Progenitor cell of endocrine pancreas (in vitro differentiated cells): ENCODE results near the gene PRR23C. TPM values are rescaled to one million over a fixed set of nuclear protein-coding genes. Genes with fewer than 3 reads are reported as not detected.

Experiments
- DNase-seq: peaks from one replicate; pipeline ENCODE4 v3.0.0; 2021; ENCODE audit warnings: low spot score; ENCODE audit not compliant: unreplicated experiment
- H3K27ac Mint-ChIP-seq: 2 replicates; pipeline ENCODE4 v1.8.0; 2021; ENCODE audit warnings: mild to moderate bottlenecking, moderate library complexity, mixed read lengths
- H3K27me3 Mint-ChIP-seq: 2 replicates; pipeline ENCODE4 v1.8.0; 2021; ENCODE audit warnings: mixed read lengths
- H3K36me3 Mint-ChIP-seq: 2 replicates; pipeline ENCODE4 v1.8.0; 2022; ENCODE audit warnings: mixed read lengths; ENCODE audit not compliant: insufficient read depth
- H3K4me1 Mint-ChIP-seq: 2 replicates; pipeline ENCODE4 v1.8.0; 2021; ENCODE audit warnings: low read depth, mixed read lengths
- H3K4me3 Mint-ChIP-seq: 2 replicates; pipeline ENCODE4 v1.8.0; 2021; ENCODE audit warnings: low read depth, mild to moderate bottlenecking, moderate library complexity, mixed read lengths
- H3K9me3 Mint-ChIP-seq: 2 replicates; pipeline ENCODE4 v1.8.0; 2021; ENCODE audit warnings: low read depth, mixed read lengths
- CTCF ChIP-seq: fragments of 200-600 bp; sonication (generic); IDR thresholded peaks from one replicate; pipeline ENCODE4 v1.5.0; 2021; ENCODE audit warnings: antibody characterized with exemption, mild to moderate bottlenecking; ENCODE audit not compliant: unreplicated experiment
- total RNA-seq: library from RNA; stranded (reverse); gene quantifications from 2 replicates; pipeline ENCODE4 v1.2.1, GENCODE V29; 2021

The PRR23C gene
- total RNA-seq, 1 donor from 2014 or later, result not detected

- no peaks in the 10 kb centered on the region for H3K4me1 Mint-ChIP-seq
- no peak for DNase-seq
- no peak overlapping the region for H3K4me3 Mint-ChIP-seq
- no peak overlapping the region for H3K27ac Mint-ChIP-seq
- H3K36me3 Mint-ChIP-seq, result peaks cover 5% of the 10 kb centered on the region
- H3K27me3 Mint-ChIP-seq, result peaks cover 2% of the 10 kb centered on the region
- no peak for TF ChIP-seq CTCF
- H3K9me3 Mint-ChIP-seq, result peaks cover 18% of the 10 kb centered on the region
Observed at GRCh38 chr3:139016430-139017048, 28.2 kb downstream of the PRR23C start.

GRCh38 chr3:139006051-139006716 lies 38.5 kb downstream of the PRR23C start, which contains the start of gene PRR23A:
Gene PRR23A (minus strand): TSS chr3:139006268. CDS start chr3:139006268, 0 bp downstream.
- H3K4me1 Mint-ChIP-seq, result no peaks in the 10 kb centered on the region
- TF ChIP-seq CTCF, result no peak
- H3K4me3 Mint-ChIP-seq, result no peak within 1 kb of the TSS
- H3K36me3 Mint-ChIP-seq, result no peaks in the 10 kb centered on the region
- peaks cover 22% of the 10 kb centered on the region for H3K9me3 Mint-ChIP-seq
- DNase-seq, result no peak
- H3K27ac Mint-ChIP-seq, result no peak within 1 kb of the TSS
- peaks cover 3% of the 10 kb centered on the region for H3K27me3 Mint-ChIP-seq

GRCh38 chr3:139005356-139005993 lies 39.2 kb downstream of the PRR23C start:
- Mint-ChIP-seq H3K4me1 (no peaks in the 10 kb centered on the region), H3K4me3 (no peak overlapping the region), H3K27me3 (peaks cover 3% of the 10 kb centered on the region), H3K27ac (no peak overlapping the region), H3K9me3 (peaks cover 21% of the 10 kb centered on the region), H3K36me3 (no peaks in the 10 kb centered on the region)
- no peak for DNase-seq
- TF ChIP-seq CTCF, result no peak

- no peak for TF ChIP-seq CTCF
- Mint-ChIP-seq H3K27ac (no peak overlapping the region), H3K4me1 (no peaks in the 10 kb centered on the region), H3K36me3 (no peaks in the 10 kb centered on the region), H3K4me3 (no peak overlapping the region), H3K27me3 (peaks cover 56% of the 10 kb centered on the region), H3K9me3 (peaks cover 3% of the 10 kb centered on the region)
- no peak for DNase-seq
Observed at GRCh38 chr3:138995706-138996105, 49.0 kb downstream of the PRR23C start.

Other genes starting within 250 kb of the PRR23C start
- gene PIK3CB, start 210.0 kb downstream of the PRR23C start, total RNA-seq, result 18.3 and 23.7 TPM in 2 replicates
- gene FOXL2, start 97.8 kb downstream of the PRR23C start, total RNA-seq, result 0.09 and 0.12 TPM in 2 replicates
- not detected in 2 replicates for gene FOXL2NB, start 97.7 kb downstream of the PRR23C start, total RNA-seq
- gene PRR23A, start 38.6 kb downstream of the PRR23C start, total RNA-seq, result not detected in 2 replicates
- gene PRR23B, start 24.0 kb downstream of the PRR23C start, total RNA-seq, result not detected in 2 replicates